Gastrocnemius medialis (tissue), 4 donors: ENCODE results near the gene NXNL2.

ENCODE experiments used
- CTCF ChIP-seq, 5 experiments: fragments of 450-650 bp in 3 of 5; fragments of 200-600 bp in 2 of 5; sonication (generic) in 2 of 5; IDR thresholded peaks in 4 of 5; conservative IDR thresholded peaks in 1 of 5; 1 replicate in 4 of 5; 2 replicates in 1 of 5; pipeline ENCODE4 v1.5.1; 2016 to 2019; ENCODE audit warnings: antibody characterized with exemption in 5 of 5, mild to moderate bottlenecking in 3 of 5, moderate library complexity in 3 of 5
- POLR2A ChIP-seq, 2 donors: fragments of 450-650 bp; IDR thresholded peaks; one replicate each; pipeline ENCODE4 v1.6.1; 2017; ENCODE audit warnings: antibody characterized with exemption in 2 of 2, mild to moderate bottlenecking in 2 of 2, moderate library complexity in 2 of 2

- TF ChIP-seq CTCF (IDR thresholded peaks at IDR 0.05 in 4 of 5, conservative IDR thresholded peaks at IDR 0.05 in 1 of 5) (no peak), POLR2A (IDR thresholded peaks at IDR 0.05) (no peak)
Observed at GRCh38 chr9:88571419-88571818, 36.4 kb downstream of the NXNL2 start.
